Neural cell (in vitro differentiated cells): ENCODE data around the gene MAPK1. TPM values are rescaled to one million over a fixed set of nuclear protein-coding genes. Genes with fewer than 3 reads are reported as not detected.

ENCODE experiments used
- H2AFZ ChIP-seq: fragments of 200-600, 300-800 bp; sonication (generic), shearing (Covaris generic); 2 replicates; pipeline ENCODE4 v1.6.0; 2014; ENCODE audit warnings: low read depth, mild to moderate bottlenecking, antibody characterized with exemption, low read length, moderate library complexity
- H3F3A ChIP-seq: fragments of 200-600 bp; shearing (Covaris generic); 2 replicates; pipeline ENCODE4 v1.6.1; 2016; ENCODE audit warnings: mild to moderate bottlenecking, moderate library complexity, mixed read lengths, antibody characterized with exemption, low read length; ENCODE audit not compliant: insufficient read depth, poor library complexity, severe bottlenecking
- H3K27ac ChIP-seq: fragments of 200-600, 300-800 bp; sonication (generic), shearing (Covaris generic); 2 replicates; pipeline ENCODE4 v1.5.1; 2014; ENCODE audit warnings: mild to moderate bottlenecking, low read length, moderate library complexity
- H3K27me3 ChIP-seq: fragments of 300-800, 200-600 bp; sonication (generic), shearing (Covaris generic); 2 replicates; pipeline ENCODE4 v1.6.0; 2014; ENCODE audit warnings: mild to moderate bottlenecking, low read depth, low read length, moderate library complexity; ENCODE audit not compliant: insufficient read depth
- H3K36me3 ChIP-seq: fragments of 300-800, 200-600 bp; sonication (generic), shearing (Covaris generic); 2 replicates; pipeline ENCODE4 v1.5.1; 2014; ENCODE audit warnings: mild to moderate bottlenecking, antibody characterized with exemption, low read length, moderate library complexity; ENCODE audit not compliant: insufficient read depth
- H3K4me2 ChIP-seq: fragments of 300-800, 200-600 bp; sonication (generic), shearing (Covaris generic); 2 replicates; pipeline ENCODE4 v1.6.0; 2014; ENCODE audit warnings: mild to moderate bottlenecking, low read length
- H3K4me3 ChIP-seq: fragments of 300-800, 200-600 bp; sonication (generic), shearing (Covaris generic); 2 replicates; pipeline ENCODE4 v1.5.1; 2014; ENCODE audit warnings: mild to moderate bottlenecking, low read length, moderate library complexity
- H3K79me2 ChIP-seq: fragments of 200-600 bp; shearing (Covaris generic); replicated peaks from 2 replicates; pipeline ENCODE4 v1.6.0; 2014; ENCODE audit warnings: mild to moderate bottlenecking, low read length, moderate library complexity; ENCODE audit not compliant: insufficient read depth
- H3K9ac ChIP-seq: fragments of 300-800, 200-600 bp; sonication (generic), shearing (Covaris generic); 2 replicates; pipeline ENCODE4 v1.6.1; 2016; ENCODE audit warnings: mild to moderate bottlenecking, low read length, mixed read lengths
- H3K9me2 ChIP-seq: fragments of 200-600 bp; shearing (Covaris generic); 2 replicates; pipeline ENCODE4 v1.6.1; 2016; ENCODE audit warnings: mild to moderate bottlenecking, low read length, mixed read lengths; ENCODE audit not compliant: insufficient read depth
- H3K9me3 ChIP-seq: fragments of 200-600, 300-800 bp; sonication (generic), shearing (Covaris generic); 2 replicates; pipeline ENCODE4 v1.6.1; 2016; ENCODE audit warnings: mild to moderate bottlenecking, mixed run types, low read length, moderate library complexity, mixed read lengths
- H4K20me1 ChIP-seq: fragments of 200-600 bp; shearing (Covaris generic); 2 replicates; pipeline ENCODE4 v1.6.1; 2016; ENCODE audit warnings: mild to moderate bottlenecking, mixed run types; ENCODE audit not compliant: insufficient read depth
- CTCF ChIP-seq: fragments of 450-650 bp; IDR thresholded peaks from 2 replicates; pipeline ENCODE4 v1.5.1; 2014; ENCODE audit warnings: antibody characterized with exemption, mild to moderate bottlenecking, moderate library complexity; ENCODE audit not compliant: poor library complexity, severe bottlenecking
- EP300 ChIP-seq: fragments of 450-650 bp; conservative IDR thresholded peaks from 2 replicates; pipeline ENCODE4 v1.6.1; 2014; ENCODE audit warnings: antibody characterized with exemption, mild to moderate bottlenecking, moderate library complexity; ENCODE audit not compliant: poor library complexity, severe bottlenecking
- EZH2 ChIP-seq: fragments of 200-600, 300-800 bp; shearing (Covaris generic), sonication (generic); IDR thresholded peaks from 2 replicates; pipeline ENCODE4 v1.6.1; 2014; ENCODE audit warnings: antibody characterized with exemption, low read length, borderline replicate concordance, mild to moderate bottlenecking; ENCODE audit not compliant: insufficient read depth, poor library complexity, severe bottlenecking
- MXI1 ChIP-seq: fragments of 450-650 bp; conservative IDR thresholded peaks from 2 replicates; pipeline ENCODE4 v1.6.1; 2014; ENCODE audit warnings: antibody characterized with exemption, mild to moderate bottlenecking; ENCODE audit not compliant: poor library complexity, severe bottlenecking
- POLR2AphosphoS5 ChIP-seq: IDR thresholded peaks from 2 replicates; pipeline ENCODE4 v1.6.1; 2012
- RAD21 ChIP-seq: fragments of 450-650 bp; conservative IDR thresholded peaks from 2 replicates; pipeline ENCODE4 v1.6.1; 2014; ENCODE audit warnings: antibody characterized with exemption, mild to moderate bottlenecking, moderate library complexity
- REST ChIP-seq: IDR thresholded peaks from 2 replicates; pipeline ENCODE4 v1.6.1; 2012; ENCODE audit warnings: borderline replicate concordance
- SMC3 ChIP-seq: fragments of 450-650 bp; conservative IDR thresholded peaks from 2 replicates; pipeline ENCODE4 v1.6.1; 2014; ENCODE audit warnings: antibody characterized with exemption, mild to moderate bottlenecking, moderate library complexity; ENCODE audit not compliant: poor library complexity
- TAF1 ChIP-seq: IDR thresholded peaks from 2 replicates; pipeline ENCODE4 v1.6.1; 2012; ENCODE audit warnings: low read depth
- polyA plus RNA-seq: library from polyadenylated mRNA; depleted of rRNA; stranded (reverse); fragments of >200 nt; gene quantifications from 2 replicates; pipeline ENCODE4 v1.2.3, GENCODE V29; 2014

MAPK1 gene
- polyA plus RNA-seq, 1 donor from 2014 or later, result 43.3 TPM

GRCh38 chr22:21866833-21867527, 465 bp downstream of the MAPK1 start:
- Histone ChIP-seq H3K9me3 (no peaks in the 10 kb centered on the region), H3K9ac (peak overlapping the region; percentile 86), H3K27ac (peak overlapping the region; percentile 83), H3K4me3 (peak overlapping the region; percentile 94), H3K9me2 (no peaks in the 10 kb centered on the region), H3K4me2 (peak overlapping the region; percentile 60), H3K79me2 (peaks cover 50% of the 10 kb centered on the region), H4K20me1 (peaks cover 15% of the 10 kb centered on the region), H3K27me3 (no peaks in the 10 kb centered on the region), H2AFZ (peak overlapping the region; percentile 56), H3F3A (no peaks in the 10 kb centered on the region), H3K36me3 (no peaks in the 10 kb centered on the region)
- TF ChIP-seq CTCF (no peak), REST (no peak), SMC3 (peak; percentile 8), TAF1 (peak; percentile 18), MXI1 (peak; percentile 46)

GRCh38 chr22:21865041-21865440, 2.4 kb downstream of the MAPK1 start:
- Histone ChIP-seq H3K27me3 (no peaks in the 10 kb centered on the region), H3K9me2 (no peaks in the 10 kb centered on the region), H3F3A (no peaks in the 10 kb centered on the region), H3K9me3 (no peaks in the 10 kb centered on the region), H2AFZ (no peak overlapping the region), H3K79me2 (peaks cover 67% of the 10 kb centered on the region), H3K4me3 (peak overlapping the region; percentile 94), H3K9ac (peak overlapping the region; percentile 1), H4K20me1 (peaks cover 23% of the 10 kb centered on the region), H3K4me2 (peak overlapping the region; percentile 60), H3K27ac (no peak overlapping the region), H3K36me3 (no peaks in the 10 kb centered on the region)
- no peak for TF ChIP-seq MXI1
- no peak for TF ChIP-seq EZH2
- no peak for TF ChIP-seq REST
- no peak for TF ChIP-seq CTCF
- no peak for TF ChIP-seq RAD21
- no peak for TF ChIP-seq SMC3
- TF ChIP-seq POLR2AphosphoS5, result no peak
- no peak for TF ChIP-seq EP300
- no peak for TF ChIP-seq TAF1
